Stomach (tissue), 9 donors: Measurements from ENCODE around the gene ADCY5. TPM values are rescaled to one million over a fixed set of nuclear protein-coding genes. Genes with fewer than 3 reads are reported as not detected.

Experiments used
- DNase-seq, 2 donors: peaks; one replicate each; pipeline versions ENCODE4 v3.0.0 to v3.0.0-alpha.2; 2013 to 2019
- H3K27ac ChIP-seq, 5 donors: fragments of 200-600 bp in 4 of 5; sonication (generic) in 4 of 5; one replicate each; pipeline ENCODE4 v1.5.1; 2013 to 2019; ENCODE audit warnings: mild to moderate bottlenecking in 1 of 5, moderate library complexity in 1 of 5
- H3K27me3 ChIP-seq, 3 donors: fragments of 200-600 bp; sonication (generic); one replicate each; pipeline ENCODE4 v1.5.1; 2017 to 2019; ENCODE audit warnings: mixed run types in 1 of 3
- H3K36me3 ChIP-seq, 4 donors: fragments of 200-600 bp; sonication (generic); 1 replicate in 3 of 4; 2 replicates in 1 of 4; pipeline ENCODE4 v1.5.1; 2016 to 2019
- H3K4me1 ChIP-seq, 4 donors: fragments of 200-600 bp; sonication (generic); one replicate each; pipeline ENCODE4 v1.5.1; 2016 to 2019
- H3K4me3 ChIP-seq, 4 donors: fragments of 200-600 bp; sonication (generic) in 3 of 4; one replicate each; pipeline ENCODE4 v1.5.1; 2016 to 2019; ENCODE audit warnings: mild to moderate bottlenecking in 1 of 4
- H3K9me3 ChIP-seq, 4 donors: fragments of 200-600 bp; sonication (generic); one replicate each; pipeline ENCODE4 v1.5.1; 2016 to 2019
- EP300 ChIP-seq: sonication (generic); formaldehyde crosslinking; IDR thresholded peaks from one replicate; pipeline ENCODE4 v1.6.1; 2017; ENCODE audit warnings: antibody characterized with exemption
- POLR2A ChIP-seq, 4 donors: fragments of 450-650 bp; IDR thresholded peaks; one replicate each; pipeline ENCODE4 v1.6.1; 2016; ENCODE audit warnings: antibody characterized with exemption in 4 of 4, control low read depth in 2 of 4, mild to moderate bottlenecking in 1 of 4, moderate library complexity in 1 of 4
- POLR2AphosphoS5 ChIP-seq, 3 donors: sonication (generic); formaldehyde crosslinking; IDR thresholded peaks; one replicate each; pipeline ENCODE4 v1.6.1; 2016; ENCODE audit warnings: antibody characterized with exemption in 3 of 3
- WGBS, 5 donors: extraction: QIAGEN DNeasy Blood & Tissue Kit in 3 of 5; methylation state at CpG; one replicate each; pipeline versions ENCODE4 v1.1.5 to v1.1.7; 2013 to 2018; 5-methylcytosine and 5-hydroxymethylcytosine counted together
- intact Hi-C: fragments of 100-400 bp; cut with DNase I; formaldehyde crosslinking; loops from one replicate; pipeline ENCODE4 v1.15.1; 2023; ENCODE audit warnings: low total_unique reads
- polyA plus RNA-seq, 3 donors: library from polyadenylated mRNA; stranded (reverse); fragments of 200-250 nt; gene quantifications; one replicate each; pipeline ENCODE4 v1.2.3, GENCODE V29; 2013
- total RNA-seq, 5 donors: library from RNA; depleted of rRNA; stranded (reverse); fragments of >200 nt; gene quantifications; one replicate each; pipeline versions ENCODE4 v1.1.0 to v1.2.3, GENCODE V29; 2014 to 2016
- TF ChIP-seq, protein P1 (sequence below), 7 experiments: fragments of 450-650 bp in 4 of 7; fragments of 200-600 bp in 3 of 7; sonication (generic) in 3 of 7; IDR thresholded peaks; one replicate each; pipeline ENCODE4 v1.5.1; 2016 to 2019; ENCODE audit warnings: antibody characterized with exemption in 7 of 7, control low read depth in 2 of 7, mild to moderate bottlenecking in 1 of 7
- donor health status: healthy with polysubstance abuse.
- donor health status: Bipolar disorder and iron deficiency.
- donor health status: healthy.

The ADCY5 gene
- total and polyA plus RNA-seq, 8 donors = 1.8 to 79.9 (median 16.3) TPM

DNA sequence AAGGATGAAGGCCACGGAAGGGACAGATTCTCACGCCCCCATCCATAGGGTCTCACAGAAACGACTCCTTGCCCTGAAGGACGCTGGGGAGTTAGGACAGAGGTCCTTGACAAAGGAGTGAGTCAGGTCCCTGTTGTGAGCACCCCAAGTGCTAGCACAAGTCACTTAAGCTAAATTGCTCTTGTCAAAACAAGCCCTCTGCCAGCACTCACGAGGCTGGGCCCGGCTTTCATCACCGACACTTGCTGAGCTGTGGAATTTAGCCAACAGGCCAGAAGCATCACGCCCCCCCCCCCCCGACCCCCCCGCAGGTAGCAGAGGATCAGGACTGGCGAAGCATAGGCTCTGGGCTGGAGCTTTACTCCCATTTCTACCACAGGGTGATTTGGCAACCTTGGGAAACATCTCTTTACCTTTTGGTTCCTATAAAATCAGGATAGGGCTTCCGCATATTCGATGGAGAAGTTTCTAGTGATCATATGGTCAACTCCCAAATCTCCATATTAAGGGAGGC lies 75.4 kb downstream of the ADCY5 start:
- peaks cover 0 to 71% (median 30%) of the 10 kb centered on the region in 4 donors for H3K4me1 ChIP-seq

DNA sequence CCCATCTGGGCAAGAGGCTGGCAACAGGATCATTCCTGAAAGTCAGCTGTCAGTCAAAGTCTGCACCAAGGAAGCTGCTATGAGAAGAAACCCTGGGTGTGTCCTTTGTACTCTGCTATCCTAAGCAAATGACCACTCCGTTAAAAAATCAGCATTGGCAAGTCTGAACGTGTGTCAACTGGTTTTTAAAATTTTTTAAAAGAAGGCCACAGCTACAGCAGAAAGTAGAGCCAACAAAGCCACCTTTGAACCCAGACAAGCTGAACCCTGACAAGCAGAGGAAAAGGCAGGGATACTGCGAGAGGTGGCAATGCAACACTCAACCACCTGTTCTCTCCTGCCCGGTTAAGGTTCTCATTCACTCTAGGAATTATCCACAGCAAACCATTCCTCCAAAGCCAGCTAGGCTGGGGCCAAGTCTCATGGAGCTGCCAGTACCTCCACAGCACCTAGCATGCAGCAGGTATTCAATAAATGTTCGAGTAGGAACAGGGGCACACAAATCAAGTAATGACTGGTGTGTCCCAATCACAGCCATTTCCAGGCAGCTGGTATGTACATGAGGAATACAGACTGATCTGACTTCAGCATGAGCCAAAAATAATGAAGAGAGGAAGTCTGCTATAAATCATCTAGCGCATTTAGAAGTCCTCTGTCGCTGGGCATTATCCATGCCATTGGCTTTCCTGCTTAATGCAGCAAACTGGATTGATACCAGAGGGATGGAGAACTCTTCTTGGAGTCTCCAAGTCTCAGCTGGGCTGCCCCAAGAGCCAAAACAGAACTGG lies 76.0 kb downstream of the ADCY5 start:
- Histone ChIP-seq H3K4me3 (no peak overlapping the region), H3K36me3 (no peaks in the 10 kb centered on the region), H3K9me3 (peaks cover 0 to 9% (median 3%) of the 10 kb centered on the region in 4 donors), H3K27ac (peak overlapping the region in 4 of 5 donors; percentile 42 to 89 (median 56)), H3K27me3 (peaks cover 0 to 7% (median 2%) of the 10 kb centered on the region in 3 donors), H3K4me1 (peaks cover 0 to 73% (median 30%) of the 10 kb centered on the region in 4 donors)
- TF ChIP-seq EP300 = no peak
- TF ChIP-seq, protein P1, sequence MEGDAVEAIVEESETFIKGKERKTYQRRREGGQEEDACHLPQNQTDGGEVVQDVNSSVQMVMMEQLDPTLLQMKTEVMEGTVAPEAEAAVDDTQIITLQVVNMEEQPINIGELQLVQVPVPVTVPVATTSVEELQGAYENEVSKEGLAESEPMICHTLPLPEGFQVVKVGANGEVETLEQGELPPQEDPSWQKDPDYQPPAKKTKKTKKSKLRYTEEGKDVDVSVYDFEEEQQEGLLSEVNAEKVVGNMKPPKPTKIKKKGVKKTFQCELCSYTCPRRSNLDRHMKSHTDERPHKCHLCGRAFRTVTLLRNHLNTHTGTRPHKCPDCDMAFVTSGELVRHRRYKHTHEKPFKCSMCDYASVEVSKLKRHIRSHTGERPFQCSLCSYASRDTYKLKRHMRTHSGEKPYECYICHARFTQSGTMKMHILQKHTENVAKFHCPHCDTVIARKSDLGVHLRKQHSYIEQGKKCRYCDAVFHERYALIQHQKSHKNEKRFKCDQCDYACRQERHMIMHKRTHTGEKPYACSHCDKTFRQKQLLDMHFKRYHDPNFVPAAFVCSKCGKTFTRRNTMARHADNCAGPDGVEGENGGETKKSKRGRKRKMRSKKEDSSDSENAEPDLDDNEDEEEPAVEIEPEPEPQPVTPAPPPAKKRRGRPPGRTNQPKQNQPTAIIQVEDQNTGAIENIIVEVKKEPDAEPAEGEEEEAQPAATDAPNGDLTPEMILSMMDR (IDR thresholded peaks at IDR 0.05) = no peak
- no peak for TF ChIP-seq POLR2AphosphoS5 (IDR thresholded peaks at IDR 0.05)
- TF ChIP-seq POLR2A (IDR thresholded peaks at IDR 0.05) = no peak
- intact Hi-C loops = no loop called here
- WGBS, 5 donors = 49 to 62% (median 61%) methylated on average over 7 of the region's 7 CpGs
- DNase-seq = no peak

More for the DNA sequence above, 75.4 kb downstream of the ADCY5 start:
- 46 to 69% (median 52%) methylated on average over 12 to 13 of the region's 13 CpGs for WGBS, 5 donors
- no peaks in the 10 kb centered on the region for H3K36me3 ChIP-seq
- intact Hi-C loops = no loop called here
- no peak overlapping the region for H3K4me3 ChIP-seq
- no peak for DNase-seq
- TF ChIP-seq POLR2A (IDR thresholded peaks at IDR 0.05) = no peak
- TF ChIP-seq POLR2AphosphoS5 (IDR thresholded peaks at IDR 0.05) = peak in 2 of 3 donors; percentile 41 to 46
- peaks cover 0 to 7% (median 2%) of the 10 kb centered on the region in 3 donors for H3K27me3 ChIP-seq
- H3K9me3 ChIP-seq = peaks cover 0 to 9% (median 3%) of the 10 kb centered on the region in 4 donors
- H3K27ac ChIP-seq = peak overlapping the region in 4 of 5 donors; percentile 43 to 89 (median 58)

DNA sequence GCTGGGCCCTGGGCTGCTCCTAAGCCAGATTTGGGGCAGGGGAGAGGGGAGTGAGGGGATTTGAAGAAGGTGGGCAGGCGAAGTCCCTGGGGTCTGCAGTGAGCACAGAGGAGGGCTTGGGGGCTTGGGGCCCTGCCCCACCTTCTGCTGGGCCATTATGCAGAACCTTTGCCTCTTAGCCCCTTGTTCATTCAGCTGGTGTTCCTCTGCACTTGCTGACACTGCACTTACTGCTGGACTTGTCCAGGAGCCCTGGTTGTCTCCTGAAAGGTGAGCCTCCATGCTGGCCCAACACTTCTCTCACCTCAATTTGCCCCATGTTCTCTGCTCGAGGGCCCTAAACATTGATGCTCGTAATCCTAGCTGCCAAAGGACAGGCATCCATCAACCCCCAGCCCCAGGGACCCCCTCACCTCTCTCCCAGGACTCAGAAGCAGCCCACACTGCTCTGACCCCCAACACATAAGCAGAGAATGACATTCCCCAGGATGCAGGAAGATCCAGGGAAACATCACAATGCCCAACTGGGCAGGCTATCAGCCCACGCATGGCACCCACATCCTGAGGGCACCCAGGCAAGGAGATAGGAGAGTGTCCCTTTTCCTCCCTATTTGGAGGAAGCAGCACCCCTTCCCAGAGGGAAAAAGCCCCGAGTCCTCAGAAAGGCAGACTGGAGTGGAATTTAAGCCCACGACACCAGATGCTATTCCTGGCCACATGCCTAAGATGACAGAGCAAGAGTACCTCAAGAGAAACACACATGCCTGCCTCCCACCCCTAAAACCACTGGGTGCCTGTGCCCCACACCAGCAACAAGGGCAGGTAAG lies 76.8 kb downstream of the ADCY5 start:
- Histone ChIP-seq H3K27ac (peak overlapping the region in 4 of 5 donors; percentile 38 to 89 (median 56)), H3K27me3 (peaks cover 0 to 7% (median 2%) of the 10 kb centered on the region in 3 donors), H3K36me3 (no peaks in the 10 kb centered on the region), H3K4me3 (no peak overlapping the region), H3K4me1 (peaks cover 0 to 73% (median 29%) of the 10 kb centered on the region in 4 donors), H3K9me3 (peaks cover 0 to 9% (median 3%) of the 10 kb centered on the region in 4 donors)
- intact Hi-C loops = no loop called here
- TF ChIP-seq POLR2AphosphoS5 (IDR thresholded peaks at IDR 0.05) (no peak), POLR2A (IDR thresholded peaks at IDR 0.05) (no peak), EP300 (no peak)
- TF ChIP-seq, protein P1 (IDR thresholded peaks at IDR 0.05) = no peak
- DNase-seq = peak in 1 of 2 donors; percentile 56
- 53 to 75% (median 64%) methylated on average over 6 of the region's 6 CpGs for WGBS, 5 donors

DNA sequence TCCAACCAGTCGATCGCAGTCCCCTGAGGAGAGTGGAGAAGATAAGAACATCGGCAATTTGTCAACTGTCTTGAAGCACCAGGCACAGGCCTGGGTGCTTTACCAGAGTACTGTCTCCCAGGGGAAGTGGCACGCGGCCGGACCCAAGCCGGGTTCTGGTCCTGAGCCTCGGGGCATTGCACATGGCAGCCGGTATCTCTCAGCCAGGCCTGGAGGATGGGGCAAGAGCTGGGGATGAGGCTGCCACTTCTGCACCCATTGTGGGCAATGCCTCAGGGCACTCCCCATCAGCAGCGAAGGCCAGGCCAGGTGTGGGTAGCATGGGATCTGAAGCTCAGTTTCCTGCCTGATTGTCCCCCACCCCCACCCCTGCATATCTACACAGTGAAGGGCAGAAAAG lies 77.5 kb downstream of the ADCY5 start:
- 69 to 84% (median 77%) methylated on average over 10 of the region's 10 CpGs for WGBS, 5 donors
- intact Hi-C loops = no loop called here
- TF ChIP-seq POLR2AphosphoS5 (IDR thresholded peaks at IDR 0.05) (no peak), POLR2A (IDR thresholded peaks at IDR 0.05) (no peak), EP300 (no peak)
- TF ChIP-seq, protein P1 (IDR thresholded peaks at IDR 0.05) = no peak
- peaks cover 0 to 7% (median 2%) of the 10 kb centered on the region in 3 donors for H3K27me3 ChIP-seq
- DNase-seq = no peak
- peaks cover 0 to 9% (median 3%) of the 10 kb centered on the region in 4 donors for H3K9me3 ChIP-seq
- peaks cover 0 to 67% (median 29%) of the 10 kb centered on the region in 4 donors for H3K4me1 ChIP-seq
- H3K27ac ChIP-seq = peak overlapping the region in 4 of 5 donors; percentile 16 to 89 (median 56)
- H3K4me3 ChIP-seq = no peak overlapping the region
- H3K36me3 ChIP-seq = no peaks in the 10 kb centered on the region
